Hepatocyte (in vitro differentiated cells): ENCODE measurements around the gene SLC19A2.

Source experiments
- CTCF ChIP-seq: fragments of 200-600 bp; sonication (generic); IDR thresholded peaks from 2 replicates; pipeline ENCODE4 v1.5.1; 2016; ENCODE audit warnings: antibody characterized with exemption, mild to moderate bottlenecking; ENCODE audit not compliant: poor library complexity
- EZH2 ChIP-seq: fragments of 200-600 bp; sonication (generic); IDR thresholded peaks from 2 replicates; pipeline ENCODE4 v1.6.1; 2016; ENCODE audit warnings: antibody characterized with exemption, mild to moderate bottlenecking, borderline replicate concordance
- EZH2phosphoT487 ChIP-seq: fragments of 200-600 bp; sonication (generic); IDR thresholded peaks from one replicate; pipeline ENCODE4 v1.6.1; 2018; ENCODE audit warnings: antibody characterized with exemption, mild to moderate bottlenecking, low read depth, moderate library complexity; ENCODE audit not compliant: unreplicated experiment, severe bottlenecking

- TF ChIP-seq EZH2 (no peak), CTCF (no peak), EZH2phosphoT487 (no peak)
Measured at GRCh38 chr1:169521226-169521625, 35.5 kb upstream of the SLC19A2 start.
